GM21390 (cell line): ENCODE data around the gene IL11RA.

Experiments used
- ATAC-seq: cut with Tn5 transposase; IDR thresholded peaks from one replicate; pipeline ENCODE4 v1.9.1; 2021; ENCODE audit not compliant: unreplicated experiment

The IL11RA gene

DNA sequence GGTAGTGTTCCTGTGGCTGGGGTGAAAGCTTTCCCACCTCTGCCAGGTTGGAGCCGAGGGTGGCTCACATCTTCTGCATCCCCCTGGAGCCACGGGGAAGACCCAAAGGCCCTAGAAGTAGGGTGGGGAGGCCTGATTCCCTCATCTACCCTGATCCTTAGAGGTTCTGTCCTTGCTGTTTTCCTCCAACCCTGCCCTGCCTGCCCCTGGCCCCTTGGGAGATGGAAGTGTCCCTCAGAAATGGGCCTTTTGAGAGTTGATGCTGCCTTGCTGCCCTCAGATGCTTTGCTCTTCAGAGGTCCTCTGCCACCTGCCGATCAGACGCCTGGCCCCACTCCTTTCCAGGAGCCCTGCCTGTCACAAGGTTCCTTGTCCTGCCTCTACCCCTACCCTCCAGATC lies 32.8 kb downstream of the IL11RA start:
- ATAC-seq: no peak

- no peak for ATAC-seq
Measured at GRCh38 chr9:34685591-34685990, 33.6 kb downstream of the IL11RA start.

GRCh38 chr9:34686231-34686630 lies 34.2 kb downstream of the IL11RA start:
- ATAC-seq: no peak

GRCh38 chr9:34686732-34687131 lies 34.7 kb downstream of the IL11RA start:
- ATAC-seq: no peak

- no peak for ATAC-seq
Measured at GRCh38 chr9:34687276-34688030, 35.5 kb downstream of the IL11RA start.

DNA sequence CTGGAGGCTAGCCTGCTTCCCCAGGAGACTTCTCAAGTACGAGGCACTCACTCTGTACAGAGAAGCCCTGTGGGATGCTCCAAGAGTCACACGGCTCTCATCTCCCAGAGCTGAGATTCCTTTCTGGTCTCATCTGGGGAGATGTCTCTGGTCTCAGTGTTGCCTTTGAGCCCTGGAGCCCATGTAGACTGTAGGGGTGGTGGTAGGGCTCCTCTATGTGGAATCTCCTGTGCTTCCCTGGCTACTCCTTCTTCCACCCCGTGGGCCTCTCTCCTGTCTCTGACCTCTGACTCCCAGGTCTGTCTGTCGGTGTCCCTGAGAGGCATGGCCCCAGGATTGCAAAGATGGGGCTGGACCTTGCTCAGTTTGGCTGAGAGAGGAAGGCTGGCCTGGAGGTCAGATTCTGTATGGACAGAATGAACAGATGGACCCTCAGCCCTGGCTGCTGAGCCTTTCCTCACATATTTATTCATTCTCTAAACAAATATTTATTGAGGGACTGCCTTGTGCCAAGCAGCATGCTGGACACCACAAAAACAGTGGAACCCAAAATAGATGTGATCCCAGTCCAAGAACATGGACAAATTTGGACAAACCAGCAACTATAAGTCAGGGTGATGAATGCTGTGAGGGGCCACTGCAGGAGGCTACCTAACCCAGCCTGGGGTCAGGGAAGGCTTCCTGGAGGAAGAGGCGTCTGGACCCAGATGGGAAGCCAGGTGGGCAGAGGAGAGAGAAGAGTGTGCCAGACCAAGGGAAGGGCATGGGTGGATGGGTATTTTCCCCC lies 36.5 kb downstream of the IL11RA start:
- ATAC-seq: no peak

DNA sequence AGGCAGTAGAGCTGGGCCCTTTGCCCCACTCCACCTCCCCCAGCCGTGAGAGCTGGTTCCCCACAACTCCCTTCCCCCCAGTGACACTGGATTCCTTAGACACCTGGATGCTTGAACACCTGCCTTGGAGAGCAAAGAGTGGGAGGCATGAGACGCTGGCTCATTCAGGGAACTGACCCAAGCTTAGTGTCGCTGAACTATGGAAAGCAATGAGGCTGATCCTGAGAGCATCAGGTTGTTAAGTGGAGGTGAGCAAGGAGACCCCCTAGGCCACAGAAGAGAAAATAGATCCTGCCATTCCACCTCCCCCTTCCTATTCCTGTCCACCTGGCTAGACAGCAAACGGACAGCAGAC lies 37.1 kb downstream of the IL11RA start:
- ATAC-seq: no peak

- ATAC-seq: no peak
Measured at GRCh38 chr9:34689512-34689911, 37.5 kb downstream of the IL11RA start.

DNA sequence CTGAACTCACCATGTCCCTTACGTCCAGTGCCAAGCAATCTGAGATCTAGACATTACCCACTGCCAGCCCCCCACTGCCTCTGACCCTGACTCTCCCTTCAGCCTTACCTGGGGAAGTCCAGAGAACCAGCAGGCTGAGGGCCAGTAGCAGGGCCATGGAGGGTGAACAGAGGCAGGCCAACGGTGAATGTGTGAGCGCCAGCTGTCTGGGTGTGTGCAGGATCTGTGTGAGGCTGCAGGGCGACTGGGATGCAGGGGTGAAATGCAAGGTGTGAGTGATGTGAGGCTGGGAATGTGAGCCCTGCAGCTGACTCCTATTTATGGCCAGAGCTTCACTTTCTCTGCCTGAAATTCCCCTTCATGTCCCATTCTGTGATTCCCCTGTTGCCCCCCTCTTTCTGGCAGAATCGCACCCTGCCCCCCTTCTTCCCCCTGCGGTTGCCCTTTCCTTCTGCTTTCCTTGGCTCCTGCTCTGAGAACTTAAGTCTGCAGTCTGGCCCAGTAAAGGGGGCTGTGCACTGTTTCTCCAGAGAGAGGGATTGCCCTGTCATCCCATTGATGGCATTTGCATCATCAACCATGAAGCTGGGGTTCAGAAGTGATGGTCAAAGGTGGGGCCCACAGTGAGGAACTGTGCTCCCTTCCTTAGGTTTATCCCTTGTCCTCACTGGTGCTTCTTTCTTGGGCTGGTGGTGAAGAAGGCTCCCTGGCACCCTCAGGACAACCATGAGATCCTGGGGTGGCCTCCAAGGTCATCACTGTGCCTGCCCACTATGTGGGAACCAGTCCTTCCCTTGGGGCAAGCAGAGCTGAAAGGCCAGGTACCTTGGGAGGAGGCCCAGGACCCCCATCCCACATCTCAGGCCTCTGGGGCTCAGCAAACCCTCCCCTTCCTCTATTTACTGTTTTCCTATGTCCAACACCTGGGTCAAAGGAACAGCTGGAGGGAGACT lies 39.3 kb downstream of the IL11RA start, which contains the start of gene CCL19:
TSS of gene CCL19 (minus strand) at position 294 of the 953 bp plus-strand sequence. CDS start at position 157, 137 bp downstream.
- ATAC-seq: no peak

DNA sequence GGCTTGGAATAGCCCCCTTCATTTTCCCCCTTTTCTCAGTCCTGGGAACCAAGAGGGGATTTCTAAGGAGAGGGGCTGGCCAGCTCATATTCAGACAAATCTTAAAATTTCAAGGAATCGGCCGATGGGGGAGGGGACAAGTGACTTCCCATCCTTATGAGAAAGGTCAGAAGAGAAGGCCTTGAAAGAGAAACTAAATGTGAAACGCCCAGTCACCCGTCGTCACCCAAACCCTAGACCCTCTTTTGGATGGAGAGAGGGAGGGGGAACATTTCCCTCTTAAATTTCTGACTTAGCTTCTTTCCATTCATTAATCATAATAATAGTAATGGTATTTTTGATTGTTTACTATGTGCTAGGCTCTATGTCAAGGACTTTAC lies 39.9 kb downstream of the IL11RA start:
- ATAC-seq: no peak

- no peak for ATAC-seq
Measured at GRCh38 chr9:34693560-34693959, 41.6 kb downstream of the IL11RA start.

DNA sequence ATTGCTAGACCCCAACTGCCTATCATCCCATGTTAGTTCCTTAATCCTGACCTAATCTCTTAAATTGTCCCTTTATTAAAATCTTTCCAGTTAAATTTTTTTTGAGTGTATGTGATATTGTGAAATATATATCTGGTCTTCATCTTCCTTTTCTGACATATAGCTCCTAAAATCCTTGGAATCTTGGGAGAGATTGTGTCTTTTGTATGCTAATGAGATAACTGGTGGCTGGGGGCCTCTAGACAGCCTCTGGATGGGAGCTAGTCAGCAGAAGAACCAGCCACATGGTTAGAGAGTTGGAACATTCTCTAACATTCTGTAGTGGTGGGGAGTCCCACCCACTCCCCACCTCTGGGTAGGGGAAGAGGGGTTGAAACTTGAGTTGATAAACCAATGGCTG lies 42.8 kb downstream of the IL11RA start:
- no peak for ATAC-seq

GRCh38 chr9:34701023-34701768 lies 49.2 kb downstream of the IL11RA start:
- peak; percentile 72 for ATAC-seq

GRCh38 chr9:34701769-34702736 lies 50.1 kb downstream of the IL11RA start:
- peak; percentile 75 for ATAC-seq

- ATAC-seq: no peak
Measured at GRCh38 chr9:34707130-34707529, 55.1 kb downstream of the IL11RA start.

DNA sequence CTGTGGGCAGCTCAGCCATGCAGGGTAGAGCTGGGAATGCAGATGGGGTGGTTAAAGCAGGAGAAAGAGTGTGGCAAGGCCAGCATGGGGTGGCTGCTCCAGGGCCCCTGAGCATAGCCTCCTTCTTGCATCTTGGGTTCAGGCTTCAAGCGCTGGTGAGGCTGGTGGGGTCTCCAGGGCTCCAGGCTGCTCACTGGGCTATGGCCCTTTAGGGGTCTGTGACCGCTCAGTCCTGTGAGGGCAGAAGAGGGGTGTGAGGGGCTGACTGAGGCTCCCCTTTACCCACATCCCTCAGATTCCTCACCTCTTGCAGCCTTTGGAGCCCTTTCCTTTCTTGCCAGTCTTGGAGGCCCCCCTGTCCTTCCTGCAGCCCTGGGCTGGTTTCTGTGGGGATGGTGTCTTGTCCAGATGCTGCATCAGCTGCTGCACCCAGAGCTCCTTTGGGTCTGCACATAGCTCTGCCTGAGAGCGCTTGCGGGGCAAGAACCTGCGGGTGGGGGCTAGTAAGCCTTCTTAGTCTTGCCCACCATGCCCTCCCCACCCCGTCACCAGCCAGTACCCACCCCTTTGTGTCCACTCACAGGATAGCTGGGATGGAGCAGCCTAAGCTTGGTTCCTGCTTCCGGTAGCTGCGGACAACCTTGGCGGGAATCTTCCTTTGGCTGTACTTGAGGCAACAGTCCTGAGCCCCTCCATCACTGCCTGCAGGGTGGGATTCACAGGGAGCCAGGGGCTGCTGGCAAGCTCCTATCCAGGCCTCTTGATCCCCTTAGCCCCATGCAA lies 57.4 kb downstream of the IL11RA start:
- ATAC-seq: no peak

DNA sequence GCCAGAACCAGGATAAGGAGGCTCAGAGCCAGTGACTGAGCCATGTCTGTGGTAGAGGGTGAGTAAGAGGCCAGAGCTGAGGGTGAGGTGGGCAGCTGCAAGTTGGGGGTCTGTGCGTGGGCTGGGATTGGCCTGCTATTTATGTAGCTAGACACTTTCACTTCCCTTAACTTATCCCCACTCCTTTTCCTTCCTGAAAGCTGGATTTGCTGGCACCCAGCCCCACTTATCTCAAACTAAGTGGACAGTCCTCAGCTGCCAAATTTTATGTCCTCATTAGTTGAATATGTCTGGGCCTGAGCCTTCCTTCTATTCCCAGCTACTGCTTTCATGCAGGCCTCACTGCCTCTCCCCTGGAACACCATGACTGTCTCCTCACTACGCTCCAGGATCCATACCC lies 58.0 kb downstream of the IL11RA start, which contains the start of gene CCL21:
TSS of gene CCL21 (minus strand) at position 114 of the 400 bp plus-strand sequence. CDS start at position 44, 70 bp downstream.
- ATAC-seq: no peak
